ENCODE results near the gene APRT. TPM values are rescaled to one million over a fixed set of nuclear protein-coding genes. Genes with fewer than 3 reads are reported as not detected.

The APRT gene
- total and polyA plus RNA-seq, 9 of the 15 experiments (the other 6 are each of a cell fraction or from before 2014, with no cell fraction given), result 41.7 to 409 (median 146) TPM

DNA sequence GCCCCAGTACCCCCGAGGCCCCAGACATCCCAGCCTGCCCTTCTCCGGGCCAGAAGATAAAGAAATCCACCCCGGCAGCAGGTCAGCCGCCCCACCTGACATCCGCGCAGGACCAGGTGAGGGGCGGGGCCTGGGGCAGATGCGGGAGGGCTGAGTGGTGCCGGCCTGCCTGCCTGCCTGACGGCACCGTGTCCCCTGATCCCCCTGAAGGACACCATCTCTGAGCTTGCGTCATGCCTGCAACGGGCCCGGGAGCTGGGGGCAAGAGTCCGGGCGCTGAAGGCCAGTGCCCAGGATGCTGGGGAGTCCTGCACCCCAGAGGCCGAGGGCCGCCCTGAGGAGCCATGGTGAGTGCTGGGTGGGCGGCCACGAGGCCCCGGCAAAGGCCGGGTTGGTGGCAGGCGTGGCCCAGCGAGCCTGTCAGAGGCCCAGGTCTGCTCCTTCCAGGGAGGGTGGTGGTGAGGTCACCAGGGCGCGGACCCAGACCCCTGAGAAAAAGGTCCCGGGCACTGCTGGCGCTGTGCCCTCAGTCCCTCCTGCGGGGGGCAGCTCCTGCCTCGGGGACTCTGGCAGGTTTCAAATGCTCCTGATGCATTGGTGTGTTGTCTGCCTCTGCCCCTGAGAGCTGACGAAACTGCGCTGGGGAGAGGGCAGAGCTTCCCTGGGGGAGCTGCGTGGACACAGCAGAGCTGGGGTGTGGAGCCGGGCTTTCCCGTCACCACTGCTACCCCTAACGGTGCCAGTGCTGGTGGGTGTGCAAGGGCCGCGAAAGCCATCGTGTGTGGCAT is 7.0 kb downstream of the APRT start (continued):
- TF ChIP-seq STAT6 (CRISPR knock-in tag; IDR thresholded peaks at IDR 0.05) (no peak), RERE (CRISPR knock-in tag; IDR thresholded peaks at IDR 0.05; ENCODE audit: borderline replicate concordance) (0 out of 2 replicates have a peak, but pooled peaks have one; percentile 54), MXI1 (IDR thresholded peaks at IDR 0.05; ENCODE audit: low read depth, low read length) (peak; percentile 42; the same call in 1 of the 2 replicates), MTA2 (IDR thresholded peaks at IDR 0.05; ENCODE audit: low read depth) (no peak), NRF1 (conservative IDR thresholded peaks at IDR 0.05 in 1 of 2, IDR thresholded peaks at IDR 0.05 in 1 of 2) (peak; percentile 47 to 60), MAX (CRISPR knock-in tag; IDR thresholded peaks at IDR 0.05) (peak; percentile 34; the same call in 1 of the 2 replicates), MBD2 (IDR thresholded peaks at IDR 0.05; ENCODE audit: borderline replicate concordance, low read depth) (no peak), SIN3A (IDR thresholded peaks at IDR 0.05; ENCODE audit: borderline replicate concordance in 2 of 2, control insufficient read depth in 1 of 2, low read depth in 2 of 2, low read length in 2 of 2) (peak in 1 of 2 experiments; percentile 61; a peak in 1 of 4 replicates), CREB3 (tag; conservative IDR thresholded peaks at IDR 0.05; ENCODE audit: low read depth) (no peak), TEAD4 (IDR thresholded peaks at IDR 0.05; ENCODE audit: low read length) (no peak), TEAD4 (CRISPR knock-in tag; IDR thresholded peaks at IDR 0.05; ENCODE audit: borderline replicate concordance) (no peak), HMGN3 (IDR thresholded peaks at IDR 0.05; ENCODE audit: borderline replicate concordance, extremely low read depth, insufficient read length, low read depth, low read length) (peak; percentile 24), EWSR1 (IDR thresholded peaks at IDR 0.05; ENCODE audit: borderline replicate concordance, low read depth, partially characterized antibody) (no peak)
- TF ChIP-seq, protein P1, sequence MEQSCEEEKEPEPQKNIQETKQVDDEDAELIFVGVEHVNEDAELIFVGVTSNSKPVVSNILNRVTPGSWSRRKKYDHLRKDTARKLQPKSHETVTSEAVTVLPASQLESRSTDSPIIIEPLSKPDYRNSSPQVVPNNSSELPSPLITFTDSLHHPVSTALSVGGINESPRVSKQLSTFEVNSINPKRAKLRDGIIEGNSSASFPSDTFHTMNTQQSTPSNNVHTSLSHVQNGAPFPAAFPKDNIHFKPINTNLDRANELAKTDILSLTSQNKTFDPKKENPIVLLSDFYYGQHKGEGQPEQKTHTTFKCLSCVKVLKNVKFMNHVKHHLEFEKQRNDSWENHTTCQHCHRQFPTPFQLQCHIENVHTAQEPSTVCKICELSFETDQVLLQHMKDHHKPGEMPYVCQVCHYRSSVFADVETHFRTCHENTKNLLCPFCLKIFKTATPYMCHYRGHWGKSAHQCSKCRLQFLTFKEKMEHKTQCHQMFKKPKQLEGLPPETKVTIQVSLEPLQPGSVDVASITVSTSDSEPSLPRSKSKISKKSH (CRISPR knock-in tag; IDR thresholded peaks at IDR 0.05), result no peak
